SK-N-MC (cell line): ENCODE data around the gene GABRD.

Experiments used
- EZH2 ChIP-seq: fragments of 200-600 bp; sonication (generic); IDR thresholded peaks from one replicate; pipeline ENCODE4 v1.6.1; 2017; ENCODE audit warnings: antibody characterized with exemption
- POLR2AphosphoS5 ChIP-seq: IDR thresholded peaks from 2 replicates; pipeline ENCODE4 v1.6.1; 2012; ENCODE audit warnings: mild to moderate bottlenecking, low read depth, low read length, borderline replicate concordance

- TF ChIP-seq POLR2AphosphoS5 (no peak), EZH2 (no peak)
Observed at GRCh38 chr1:1982379-1983232, 36.5 kb upstream of the GABRD start.
